A673 (cell line): ENCODE data around the gene CCDC88B.

ENCODE experiments used
- EZH2 ChIP-seq: fragments of 200-600 bp; sonication (generic); IDR thresholded peaks from 2 replicates; pipeline ENCODE4 v1.6.1; 2017; ENCODE audit warnings: borderline replicate concordance, low read depth, mild to moderate bottlenecking, mixed read lengths, antibody characterized with exemption, low read length; ENCODE audit not compliant: poor library complexity, severe bottlenecking
- TF ChIP-seq, protein P1 (sequence below): fragments of 300-800, 200-600 bp; sonication (generic); conservative IDR thresholded peaks from 2 replicates; pipeline ENCODE4 v1.5.1; 2017; ENCODE audit warnings: low read depth, mild to moderate bottlenecking, antibody characterized with exemption, low read length, moderate library complexity, mixed read lengths

DNA sequence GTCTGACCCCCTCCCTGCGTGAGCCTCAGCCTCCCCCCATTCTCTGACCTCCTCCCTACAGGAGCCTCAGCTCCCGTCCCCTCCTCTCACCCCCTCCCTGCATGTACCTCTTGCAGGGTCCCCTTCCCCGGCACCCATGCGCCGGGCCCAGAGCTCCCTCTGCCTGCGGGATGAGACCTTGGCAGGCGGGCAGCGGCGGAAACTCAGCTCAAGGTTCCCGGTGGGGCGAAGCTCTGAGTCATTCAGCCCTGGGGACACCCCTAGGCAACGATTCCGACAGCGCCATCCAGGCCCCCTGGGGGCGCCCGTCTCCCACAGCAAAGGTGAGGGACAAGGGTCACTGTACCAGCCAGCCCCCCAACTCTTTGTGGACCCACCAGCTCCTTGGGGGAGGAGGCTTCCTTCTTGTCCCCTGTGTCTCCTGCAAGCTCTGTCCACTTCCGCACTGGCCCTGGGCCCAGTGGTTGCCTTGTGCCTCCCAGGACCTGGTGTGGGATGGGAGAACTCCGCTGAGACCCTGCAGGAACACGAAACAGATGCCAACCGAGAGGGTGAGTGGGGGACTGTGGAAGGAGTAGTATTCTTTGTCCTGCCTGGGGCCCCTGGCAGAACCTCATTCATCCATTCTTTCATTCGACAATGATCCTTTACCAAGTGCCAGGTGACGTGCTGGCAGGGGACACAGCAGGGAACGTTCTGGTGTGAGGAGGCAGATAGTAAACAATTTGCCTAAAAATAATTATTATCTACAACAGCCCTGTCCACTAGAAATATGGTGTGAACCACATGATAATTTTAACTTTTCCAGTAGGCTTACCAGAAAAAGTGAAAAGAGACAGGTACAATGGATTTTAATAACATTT lies 15.3 kb downstream of the CCDC88B start:
- TF ChIP-seq, protein P1, sequence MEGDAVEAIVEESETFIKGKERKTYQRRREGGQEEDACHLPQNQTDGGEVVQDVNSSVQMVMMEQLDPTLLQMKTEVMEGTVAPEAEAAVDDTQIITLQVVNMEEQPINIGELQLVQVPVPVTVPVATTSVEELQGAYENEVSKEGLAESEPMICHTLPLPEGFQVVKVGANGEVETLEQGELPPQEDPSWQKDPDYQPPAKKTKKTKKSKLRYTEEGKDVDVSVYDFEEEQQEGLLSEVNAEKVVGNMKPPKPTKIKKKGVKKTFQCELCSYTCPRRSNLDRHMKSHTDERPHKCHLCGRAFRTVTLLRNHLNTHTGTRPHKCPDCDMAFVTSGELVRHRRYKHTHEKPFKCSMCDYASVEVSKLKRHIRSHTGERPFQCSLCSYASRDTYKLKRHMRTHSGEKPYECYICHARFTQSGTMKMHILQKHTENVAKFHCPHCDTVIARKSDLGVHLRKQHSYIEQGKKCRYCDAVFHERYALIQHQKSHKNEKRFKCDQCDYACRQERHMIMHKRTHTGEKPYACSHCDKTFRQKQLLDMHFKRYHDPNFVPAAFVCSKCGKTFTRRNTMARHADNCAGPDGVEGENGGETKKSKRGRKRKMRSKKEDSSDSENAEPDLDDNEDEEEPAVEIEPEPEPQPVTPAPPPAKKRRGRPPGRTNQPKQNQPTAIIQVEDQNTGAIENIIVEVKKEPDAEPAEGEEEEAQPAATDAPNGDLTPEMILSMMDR: peak; percentile 99
- TF ChIP-seq EZH2: no peak
